Measurements from ENCODE around the gene OR51B5. TPM values are rescaled to one million over a fixed set of nuclear protein-coding genes. Genes with fewer than 3 reads are reported as not detected.
"Not testable (repeated sequence)": the region's sequence is repeated elsewhere in the genome, so short reads cannot be mapped to it uniquely, and the experiment has no call there.

OR51B5 gene
- polyA plus RNA-seq, 1 donor = 0.30 TPM

DNA sequence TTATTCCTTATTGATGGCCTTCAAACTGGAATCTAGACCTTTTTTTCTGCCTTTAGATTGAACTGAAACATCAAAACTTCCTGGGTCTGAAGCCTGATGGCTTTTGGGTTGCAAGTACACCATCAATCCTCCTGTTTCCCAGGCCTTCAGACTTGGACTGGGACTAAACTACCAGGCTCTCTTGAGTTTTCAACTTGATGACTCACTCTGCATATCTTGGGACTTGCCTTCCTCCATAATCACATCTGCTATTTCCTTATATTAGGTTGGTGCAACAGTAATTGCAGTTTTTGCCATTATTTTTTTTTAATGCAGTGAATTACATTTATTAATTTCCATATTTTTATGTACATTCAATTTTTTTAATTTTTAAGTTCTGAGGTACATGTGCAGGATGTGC lies 7.0 kb downstream of the OR51B5 start:
- Histone ChIP-seq H3K9me3 (ENCODE audit: control insufficient read depth, low read depth, low read length) (no peaks in the 10 kb centered on the region), H3K27ac (ENCODE audit: low read length) (no peak overlapping the region), H3K27me3 (ENCODE audit: control insufficient read depth, insufficient read depth, low read length) (no peaks in the 10 kb centered on the region), H3K36me3 (ENCODE audit: control insufficient read depth, insufficient read depth, low read length) (no peaks in the 10 kb centered on the region), H3K4me1 (ENCODE audit: control insufficient read depth, insufficient read depth, low read length) (no peaks in the 10 kb centered on the region), H3K4me3 (ENCODE audit: low read length) (no peak overlapping the region)
- no peak for DNase-seq

GRCh38 chr11:5335170-5335569 lies 8.2 kb downstream of the OR51B5 start:
- no peaks in the 10 kb centered on the region for H3K4me1 ChIP-seq (ENCODE audit: control insufficient read depth, insufficient read depth, low read length)
- no CpG with 5 or more reads among the region's 1 CpG for WGBS (ENCODE audit: insufficient coverage, low lambda C conversion rate)

DNA sequence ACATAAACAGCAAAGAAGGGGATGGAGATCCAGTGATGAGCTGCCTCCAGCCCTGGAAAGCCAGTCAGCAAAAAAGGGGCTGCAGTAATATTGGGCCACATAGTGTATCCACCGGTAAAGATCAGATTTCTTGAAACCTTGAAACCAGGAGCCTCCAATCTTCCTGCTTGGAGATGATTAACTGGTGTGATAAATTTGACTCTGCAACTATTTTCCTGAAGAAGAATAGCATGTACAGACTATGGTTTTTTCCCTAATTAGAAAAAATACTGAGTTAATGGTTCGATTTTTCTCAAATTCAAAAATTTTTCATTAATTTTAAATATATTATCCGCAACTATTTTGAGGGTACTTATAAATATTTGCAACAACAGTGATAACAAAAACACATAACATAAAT lies 19.1 kb downstream of the OR51B5 start, which contains the start of gene OR51B2:
OR51B2 (minus strand) TSS at position 101 of the 400 bp plus-strand sequence; CDS start at position 101, 0 bp downstream.
- H3K9me3 ChIP-seq (ENCODE audit: control insufficient read depth, low read depth, low read length) = no peaks in the 10 kb centered on the region
- no peaks in the 10 kb centered on the region for H3K36me3 ChIP-seq (ENCODE audit: control insufficient read depth, insufficient read depth, low read length)
- no peak within 1 kb of the TSS for H3K4me3 ChIP-seq (ENCODE audit: low read length)
- H3K27ac ChIP-seq (ENCODE audit: low read length) = no peak within 1 kb of the TSS
- 67% methylated on average over 1 of the region's 3 CpGs for WGBS (ENCODE audit: insufficient coverage, low lambda C conversion rate)
- no peak for DNase-seq
- no peaks in the 10 kb centered on the region for H3K4me1 ChIP-seq (ENCODE audit: control insufficient read depth, insufficient read depth, low read length)
- no peaks in the 10 kb centered on the region for H3K27me3 ChIP-seq (ENCODE audit: control insufficient read depth, insufficient read depth, low read length)

More at GRCh38 chr11:5335170-5335569, 8.2 kb downstream of the OR51B5 start:
- no peaks in the 10 kb centered on the region for H3K9me3 ChIP-seq (ENCODE audit: control insufficient read depth, low read depth, low read length)
- H3K4me3 ChIP-seq (ENCODE audit: low read length) = no peak overlapping the region
- no peaks in the 10 kb centered on the region for H3K36me3 ChIP-seq (ENCODE audit: control insufficient read depth, insufficient read depth, low read length)
- DNase-seq = no peak
- H3K27ac ChIP-seq (ENCODE audit: low read length) = no peak overlapping the region
- no peaks in the 10 kb centered on the region for H3K27me3 ChIP-seq (ENCODE audit: control insufficient read depth, insufficient read depth, low read length)

DNA sequence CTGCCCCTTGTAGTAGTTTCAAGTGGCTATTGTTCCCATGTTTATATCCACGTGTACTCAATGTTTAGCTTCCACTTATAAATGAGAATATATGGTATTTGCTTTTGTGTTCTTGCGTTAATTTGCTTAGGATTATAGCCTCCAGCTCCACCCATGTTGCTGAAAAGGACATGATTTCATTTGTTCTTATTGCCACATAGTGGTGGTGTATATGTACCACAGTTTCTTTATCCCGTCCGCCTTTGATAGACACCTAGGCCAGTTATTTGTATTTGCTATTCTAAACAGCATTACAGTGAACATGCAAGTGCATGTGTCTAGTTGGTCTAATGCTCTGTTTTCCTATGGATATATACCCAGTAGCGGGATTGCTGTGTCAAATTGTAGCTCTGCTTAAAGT lies 26.0 kb downstream of the OR51B5 start:
- WGBS (ENCODE audit: insufficient coverage, low lambda C conversion rate) = 40% methylated on average over 4 of the region's 5 CpGs
- H3K4me1 ChIP-seq (ENCODE audit: control insufficient read depth, insufficient read depth, low read length) = no peaks in the 10 kb centered on the region
- H3K27ac ChIP-seq (ENCODE audit: low read length) = no peak overlapping the region
- H3K4me3 ChIP-seq (ENCODE audit: low read length) = no peak overlapping the region
- DNase-seq = no peak
- H3K36me3 ChIP-seq (ENCODE audit: control insufficient read depth, insufficient read depth, low read length) = no peaks in the 10 kb centered on the region
- H3K9me3 ChIP-seq (ENCODE audit: control insufficient read depth, low read depth, low read length) = no peaks in the 10 kb centered on the region
- no peaks in the 10 kb centered on the region for H3K27me3 ChIP-seq (ENCODE audit: control insufficient read depth, insufficient read depth, low read length)

GRCh38 chr11:5313326-5314023 lies 29.8 kb downstream of the OR51B5 start:
- H3K9me3 ChIP-seq (ENCODE audit: control insufficient read depth, low read depth, low read length); H3K36me3 ChIP-seq (ENCODE audit: control insufficient read depth, insufficient read depth, low read length); H3K4me1 ChIP-seq (ENCODE audit: control insufficient read depth, insufficient read depth, low read length); DNase-seq; H3K27ac ChIP-seq (ENCODE audit: low read length); H3K27me3 ChIP-seq (ENCODE audit: control insufficient read depth, insufficient read depth, low read length); H3K4me3 ChIP-seq (ENCODE audit: low read length): not testable (repeated sequence)
- no CpG with 5 or more reads among the region's 3 CpGs for WGBS (ENCODE audit: insufficient coverage, low lambda C conversion rate)

- no peak for DNase-seq
- Histone ChIP-seq H3K4me1 (ENCODE audit: control insufficient read depth, insufficient read depth, low read length) (no peaks in the 10 kb centered on the region), H3K36me3 (ENCODE audit: control insufficient read depth, insufficient read depth, low read length) (no peaks in the 10 kb centered on the region), H3K27me3 (ENCODE audit: control insufficient read depth, insufficient read depth, low read length) (no peaks in the 10 kb centered on the region), H3K27ac (ENCODE audit: low read length) (no peak overlapping the region), H3K9me3 (ENCODE audit: control insufficient read depth, low read depth, low read length) (no peaks in the 10 kb centered on the region), H3K4me3 (ENCODE audit: low read length) (no peak overlapping the region)
- no CpG with 5 or more reads among the region's 1 CpG for WGBS (ENCODE audit: insufficient coverage, low lambda C conversion rate)
Measured at GRCh38 chr11:5310423-5310822, 32.9 kb downstream of the OR51B5 start.

DNA sequence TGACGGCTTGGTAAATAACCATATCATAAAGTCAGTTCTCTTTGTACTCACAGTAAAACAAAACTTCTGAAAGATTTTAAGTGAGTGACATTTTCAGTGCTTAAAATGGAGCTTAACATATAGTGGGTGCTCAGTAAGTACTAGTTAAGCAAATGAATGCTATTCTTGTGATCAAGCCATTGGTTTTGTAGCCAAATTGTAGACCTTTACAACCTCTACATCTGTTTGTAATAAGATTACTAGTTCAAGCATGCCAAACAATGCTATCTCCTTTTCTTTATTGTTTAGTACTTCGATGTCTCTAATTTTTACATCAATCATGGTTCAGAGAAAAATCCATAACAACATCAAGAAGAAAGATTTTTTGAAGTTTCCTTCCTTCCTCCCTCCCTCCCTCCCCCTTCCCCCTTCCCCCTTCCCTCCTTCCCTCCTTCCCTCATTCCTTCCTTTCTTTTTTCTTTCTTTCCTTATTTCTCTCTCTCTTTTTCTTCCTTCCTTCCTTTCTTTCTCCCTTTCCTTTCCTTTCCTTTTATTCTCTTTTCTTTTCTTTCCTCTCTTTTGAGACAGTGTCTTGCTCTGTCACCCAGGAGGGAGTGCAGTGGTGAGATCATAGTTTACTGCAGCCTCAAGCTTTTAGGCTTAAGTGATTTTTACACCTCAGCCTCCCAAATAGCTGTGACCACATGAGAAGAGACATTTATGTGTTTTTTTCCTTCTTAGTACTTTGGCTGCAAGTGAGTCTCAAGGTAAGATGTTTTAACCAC lies 35.9 kb downstream of the OR51B5 start:
- Histone ChIP-seq H3K27ac (ENCODE audit: low read length) (no peak overlapping the region), H3K4me1 (ENCODE audit: control insufficient read depth, insufficient read depth, low read length) (no peaks in the 10 kb centered on the region), H3K4me3 (ENCODE audit: low read length) (no peak overlapping the region), H3K9me3 (ENCODE audit: control insufficient read depth, low read depth, low read length) (no peaks in the 10 kb centered on the region), H3K27me3 (ENCODE audit: control insufficient read depth, insufficient read depth, low read length) (no peaks in the 10 kb centered on the region), H3K36me3 (ENCODE audit: control insufficient read depth, insufficient read depth, low read length) (no peaks in the 10 kb centered on the region)
- WGBS (ENCODE audit: insufficient coverage, low lambda C conversion rate) = 20% methylated on average over 1 of the region's 2 CpGs
- DNase-seq = no peak

DNA sequence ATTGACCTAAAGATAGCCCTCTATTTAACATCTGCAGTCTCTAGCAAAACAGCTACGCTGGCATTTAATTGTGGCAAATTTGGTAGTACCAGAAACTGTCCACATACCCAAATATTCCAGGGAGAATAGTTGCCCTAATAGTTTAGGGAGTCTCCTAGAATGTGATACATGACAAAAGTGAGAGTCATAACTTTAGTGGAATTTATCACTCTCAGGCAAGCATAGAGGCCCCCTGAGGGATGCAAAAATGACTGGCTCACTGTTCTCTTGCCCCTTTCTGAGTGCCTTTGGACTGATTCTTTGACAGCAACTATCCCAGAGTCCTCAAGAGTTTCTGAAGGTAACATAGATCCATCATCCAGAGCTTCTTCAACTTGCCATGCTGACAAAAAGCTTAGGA lies 39.3 kb downstream of the OR51B5 start:
- Histone ChIP-seq H3K4me3 (ENCODE audit: low read length) (no peak overlapping the region), H3K36me3 (ENCODE audit: control insufficient read depth, insufficient read depth, low read length) (no peaks in the 10 kb centered on the region), H3K4me1 (ENCODE audit: control insufficient read depth, insufficient read depth, low read length) (no peaks in the 10 kb centered on the region), H3K9me3 (ENCODE audit: control insufficient read depth, low read depth, low read length) (no peaks in the 10 kb centered on the region), H3K27me3 (ENCODE audit: control insufficient read depth, insufficient read depth, low read length) (no peaks in the 10 kb centered on the region), H3K27ac (ENCODE audit: low read length) (no peak overlapping the region)
- DNase-seq = no peak
- WGBS (ENCODE audit: insufficient coverage, low lambda C conversion rate) = no CpG with 5 or more reads among the region's 1 CpG

- H3K27me3 ChIP-seq (ENCODE audit: control insufficient read depth, insufficient read depth, low read length) = no peaks in the 10 kb centered on the region
- H3K4me3 ChIP-seq (ENCODE audit: low read length) = no peak overlapping the region
- no peaks in the 10 kb centered on the region for H3K4me1 ChIP-seq (ENCODE audit: control insufficient read depth, insufficient read depth, low read length)
- H3K36me3 ChIP-seq (ENCODE audit: control insufficient read depth, insufficient read depth, low read length) = no peaks in the 10 kb centered on the region
- no peak for DNase-seq
- no peak overlapping the region for H3K27ac ChIP-seq (ENCODE audit: low read length)
- no peaks in the 10 kb centered on the region for H3K9me3 ChIP-seq (ENCODE audit: control insufficient read depth, low read depth, low read length)
- 100% methylated on average over 2 of the region's 5 CpGs for WGBS (ENCODE audit: insufficient coverage, low lambda C conversion rate)
Measured at GRCh38 chr11:5303626-5304025, 39.7 kb downstream of the OR51B5 start.

DNA sequence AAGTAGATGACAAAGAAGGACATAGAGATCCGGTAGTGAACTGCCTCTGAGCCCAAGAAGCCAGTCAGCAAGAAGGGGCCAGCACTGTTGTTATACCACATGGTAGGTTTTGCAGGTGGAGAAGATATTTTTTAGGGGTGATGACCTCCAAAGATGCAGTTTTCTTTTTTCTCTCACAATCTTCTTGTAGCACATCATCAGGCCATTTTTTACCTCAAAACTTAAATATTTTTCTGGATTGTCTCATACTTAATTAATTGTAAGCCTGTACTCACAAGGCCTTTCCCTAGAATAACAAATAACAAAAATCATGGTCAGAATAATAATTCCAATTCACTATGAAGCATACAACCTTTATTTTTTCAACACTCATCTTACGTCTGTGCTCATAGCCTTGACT lies 41.5 kb downstream of the OR51B5 start, which contains the start of gene OR51B4:
OR51B4 (minus strand) TSS at position 101 of the 400 bp plus-strand sequence; CDS start at position 101, 0 bp downstream.
- H3K27ac ChIP-seq (ENCODE audit: low read length) = no peak within 1 kb of the TSS
- no peak within 1 kb of the TSS for H3K4me3 ChIP-seq (ENCODE audit: low read length)
- 69% methylated on average over 1 of the region's 2 CpGs for WGBS (ENCODE audit: insufficient coverage, low lambda C conversion rate)
- H3K27me3 ChIP-seq (ENCODE audit: control insufficient read depth, insufficient read depth, low read length) = no peaks in the 10 kb centered on the region
- no peak for DNase-seq
- H3K36me3 ChIP-seq (ENCODE audit: control insufficient read depth, insufficient read depth, low read length) = no peaks in the 10 kb centered on the region
- no peaks in the 10 kb centered on the region for H3K9me3 ChIP-seq (ENCODE audit: control insufficient read depth, low read depth, low read length)
- no peaks in the 10 kb centered on the region for H3K4me1 ChIP-seq (ENCODE audit: control insufficient read depth, insufficient read depth, low read length)
